ENCODE measurements around the gene RPP25.

RPP25 gene

DNA sequence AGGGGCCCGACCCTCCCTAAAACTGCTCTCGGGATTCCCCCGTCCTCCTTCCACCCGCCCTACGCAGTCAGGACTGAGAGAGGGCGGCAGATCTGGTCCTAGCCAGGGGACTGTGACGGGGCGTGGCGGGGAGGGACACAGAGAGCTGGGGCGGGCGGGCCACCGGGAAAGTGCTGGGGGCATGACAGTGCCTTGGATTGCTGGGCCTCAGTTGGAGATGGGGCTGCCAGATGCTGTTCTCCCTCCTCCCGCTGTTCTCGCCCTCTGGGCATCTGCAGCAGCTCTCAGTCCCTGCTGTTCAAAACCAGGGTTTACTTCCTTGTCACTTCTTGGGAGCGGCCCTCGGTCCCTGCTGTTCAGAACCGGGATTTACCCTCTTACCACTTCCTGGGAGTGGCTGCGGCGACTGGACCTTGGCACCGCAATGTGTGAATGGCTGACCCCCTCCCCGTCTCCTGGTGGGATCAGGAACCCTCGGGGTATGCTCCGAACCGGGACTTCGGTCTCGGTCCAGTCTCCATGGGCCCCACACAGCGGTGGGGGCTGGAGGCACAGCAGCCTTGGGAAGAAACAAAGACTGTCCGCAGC is 1.8 kb upstream of the RPP25 start:
- TF ChIP-seq, protein P1, sequence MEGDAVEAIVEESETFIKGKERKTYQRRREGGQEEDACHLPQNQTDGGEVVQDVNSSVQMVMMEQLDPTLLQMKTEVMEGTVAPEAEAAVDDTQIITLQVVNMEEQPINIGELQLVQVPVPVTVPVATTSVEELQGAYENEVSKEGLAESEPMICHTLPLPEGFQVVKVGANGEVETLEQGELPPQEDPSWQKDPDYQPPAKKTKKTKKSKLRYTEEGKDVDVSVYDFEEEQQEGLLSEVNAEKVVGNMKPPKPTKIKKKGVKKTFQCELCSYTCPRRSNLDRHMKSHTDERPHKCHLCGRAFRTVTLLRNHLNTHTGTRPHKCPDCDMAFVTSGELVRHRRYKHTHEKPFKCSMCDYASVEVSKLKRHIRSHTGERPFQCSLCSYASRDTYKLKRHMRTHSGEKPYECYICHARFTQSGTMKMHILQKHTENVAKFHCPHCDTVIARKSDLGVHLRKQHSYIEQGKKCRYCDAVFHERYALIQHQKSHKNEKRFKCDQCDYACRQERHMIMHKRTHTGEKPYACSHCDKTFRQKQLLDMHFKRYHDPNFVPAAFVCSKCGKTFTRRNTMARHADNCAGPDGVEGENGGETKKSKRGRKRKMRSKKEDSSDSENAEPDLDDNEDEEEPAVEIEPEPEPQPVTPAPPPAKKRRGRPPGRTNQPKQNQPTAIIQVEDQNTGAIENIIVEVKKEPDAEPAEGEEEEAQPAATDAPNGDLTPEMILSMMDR (conservative IDR thresholded peaks at IDR 0.05): no peak
- TF ChIP-seq ZFX (IDR thresholded peaks at IDR 0.05): no peak
- no peak overlapping the region for H3K27ac ChIP-seq

DNA sequence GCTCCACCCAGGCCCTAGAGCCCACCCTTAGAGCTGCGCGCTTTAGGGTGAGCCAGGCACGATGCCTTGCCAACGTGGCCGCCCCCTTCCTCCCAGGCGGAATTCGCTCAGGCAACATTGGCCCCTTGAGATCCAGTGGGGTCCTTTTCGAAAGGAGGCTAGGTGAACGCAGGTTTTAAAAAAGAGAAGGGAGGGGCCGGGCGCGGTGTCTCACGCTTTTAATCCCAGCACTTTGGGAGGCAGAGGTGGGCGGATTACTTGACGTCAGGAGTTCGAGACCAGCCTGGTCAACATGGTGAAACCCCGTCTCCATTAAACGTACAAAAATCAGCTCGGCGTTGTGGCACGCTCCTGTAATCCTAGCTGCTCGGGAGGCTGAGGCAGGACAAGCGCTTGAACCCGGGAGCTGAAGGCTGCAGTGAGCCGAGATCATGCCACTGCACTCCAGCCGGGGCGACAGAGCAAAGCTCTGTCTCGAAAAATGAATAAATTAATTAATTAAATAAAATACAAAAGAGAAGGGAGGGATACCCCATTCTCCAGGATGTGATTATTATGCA is 984 bp upstream of the RPP25 start:
- TF ChIP-seq, protein P1 (conservative IDR thresholded peaks at IDR 0.05): no peak
- TF ChIP-seq ZFX (IDR thresholded peaks at IDR 0.05): no peak
- H3K27ac ChIP-seq: no peak overlapping the region; the same call in 1 of the 2 replicates

DNA sequence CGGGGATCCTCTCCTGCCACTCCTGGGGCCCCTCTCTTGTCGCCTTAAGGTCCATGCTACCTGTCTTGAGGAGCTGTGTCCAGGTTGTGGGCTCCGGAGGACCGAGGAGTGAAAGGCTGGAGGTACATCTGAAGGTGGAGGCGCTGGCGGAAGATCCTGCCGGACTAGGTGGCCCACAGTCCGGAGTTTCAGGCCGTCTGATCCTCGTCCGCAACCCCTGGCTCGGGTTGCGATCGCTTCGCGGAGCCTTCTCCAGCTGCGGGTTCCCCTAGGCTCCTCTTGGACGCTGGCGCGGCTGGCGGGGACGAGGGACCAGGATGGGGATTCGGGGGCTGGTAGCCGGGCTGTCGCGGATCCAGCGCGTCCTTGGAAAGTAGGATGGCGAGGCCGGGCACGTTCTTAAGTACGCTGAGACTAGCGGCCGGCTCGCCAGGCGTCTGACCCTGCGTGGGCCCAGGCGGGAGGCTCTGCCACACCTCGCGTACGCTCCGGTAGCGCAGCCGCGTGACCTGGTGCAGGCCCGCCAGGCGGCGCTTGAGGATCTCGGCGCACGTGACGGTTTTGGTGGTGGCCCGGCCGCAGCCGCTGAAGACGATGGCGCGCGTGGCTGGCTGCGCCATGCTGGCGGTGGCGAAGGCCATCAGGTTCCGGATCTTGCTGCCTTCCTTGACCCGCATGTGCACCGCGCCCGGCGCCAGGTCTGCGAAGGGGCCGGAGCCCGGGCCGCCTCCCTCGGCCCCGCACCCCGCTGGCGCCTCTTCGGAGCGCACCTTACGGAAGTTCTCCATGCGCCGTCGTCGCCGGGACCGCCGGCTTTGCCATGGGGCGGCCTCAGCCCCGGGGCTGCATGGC is 550 bp downstream of the RPP25 start:
- H3K27ac ChIP-seq: peak overlapping the region; percentile 32
- TF ChIP-seq, protein P1 (conservative IDR thresholded peaks at IDR 0.05): no peak
- TF ChIP-seq ZFX (IDR thresholded peaks at IDR 0.05): no peak

DNA sequence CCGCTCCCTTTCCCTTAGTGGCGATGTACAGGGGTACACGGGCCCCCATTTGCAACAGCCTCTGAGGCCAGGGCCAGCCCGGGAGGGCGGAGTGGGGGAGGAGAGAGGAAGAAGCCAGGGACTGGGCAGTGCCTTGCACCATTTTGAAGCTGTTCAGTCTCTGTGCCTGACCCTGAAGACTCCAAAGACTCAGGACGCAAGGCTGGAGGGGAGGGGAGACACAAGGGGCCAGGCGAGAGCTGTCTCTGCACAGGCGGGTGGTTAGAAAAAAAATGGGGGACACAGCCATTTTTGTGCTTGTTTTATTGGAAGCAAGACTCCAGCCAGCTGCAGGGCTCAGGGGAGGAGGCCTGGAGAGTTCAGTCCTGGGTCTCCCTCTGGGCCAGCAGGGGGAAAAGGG is 1.6 kb downstream of the RPP25 start:
- no peak overlapping the region for H3K27ac ChIP-seq
- TF ChIP-seq, protein P1 (conservative IDR thresholded peaks at IDR 0.05): no peak
- TF ChIP-seq ZFX (IDR thresholded peaks at IDR 0.05): no peak

DNA sequence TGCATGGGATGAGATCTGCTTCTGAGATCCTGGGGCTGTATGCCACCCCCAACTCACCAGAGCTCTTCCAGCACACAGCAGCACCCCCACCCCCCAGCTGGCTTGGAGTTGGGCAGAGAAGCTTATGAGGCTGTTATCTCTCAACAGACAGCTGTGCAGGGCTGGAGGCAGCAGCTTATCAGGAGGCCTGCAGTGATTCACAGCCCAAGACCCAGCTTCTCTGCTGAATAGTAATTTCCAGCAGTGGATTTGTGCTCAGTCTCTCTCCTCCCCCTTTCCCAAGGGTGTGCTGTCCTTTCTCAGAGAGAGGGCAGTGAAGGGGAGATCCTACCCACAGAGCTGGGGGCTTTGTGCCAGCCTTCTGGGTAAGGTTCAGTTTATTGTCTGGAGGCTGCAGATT is 2.1 kb downstream of the RPP25 start:
- no peak overlapping the region for H3K27ac ChIP-seq
- no peak for TF ChIP-seq ZFX (IDR thresholded peaks at IDR 0.05)
- TF ChIP-seq, protein P1 (conservative IDR thresholded peaks at IDR 0.05): no peak

DNA sequence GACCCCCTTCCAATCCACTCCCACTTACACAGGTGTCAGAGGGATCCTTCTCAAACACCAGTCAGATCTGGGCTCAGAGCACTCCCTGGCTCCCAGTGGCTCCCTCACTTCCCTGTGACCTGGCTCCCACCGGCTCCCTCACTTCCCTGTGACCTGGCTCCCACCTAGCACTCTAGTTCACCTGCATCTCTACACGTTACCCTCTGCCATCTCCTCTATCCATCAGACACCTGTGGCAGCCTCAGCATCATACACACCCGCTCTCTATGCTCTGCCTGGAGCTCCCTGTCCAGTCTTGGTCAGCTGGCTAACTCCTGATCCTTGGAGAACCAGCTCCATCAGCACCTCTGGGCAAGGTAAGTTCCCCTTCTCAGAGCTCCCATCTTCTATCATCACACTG is 5.6 kb downstream of the RPP25 start:
- no peak overlapping the region for H3K27ac ChIP-seq
- TF ChIP-seq, protein P1 (conservative IDR thresholded peaks at IDR 0.05): no peak
- TF ChIP-seq ZFX (IDR thresholded peaks at IDR 0.05): no peak
